ENCODE data around the gene KCTD1.
A peak's percentile ranks its signal among the peaks of the same experiment; 100 is the strongest.

- TF ChIP-seq, protein P1, sequence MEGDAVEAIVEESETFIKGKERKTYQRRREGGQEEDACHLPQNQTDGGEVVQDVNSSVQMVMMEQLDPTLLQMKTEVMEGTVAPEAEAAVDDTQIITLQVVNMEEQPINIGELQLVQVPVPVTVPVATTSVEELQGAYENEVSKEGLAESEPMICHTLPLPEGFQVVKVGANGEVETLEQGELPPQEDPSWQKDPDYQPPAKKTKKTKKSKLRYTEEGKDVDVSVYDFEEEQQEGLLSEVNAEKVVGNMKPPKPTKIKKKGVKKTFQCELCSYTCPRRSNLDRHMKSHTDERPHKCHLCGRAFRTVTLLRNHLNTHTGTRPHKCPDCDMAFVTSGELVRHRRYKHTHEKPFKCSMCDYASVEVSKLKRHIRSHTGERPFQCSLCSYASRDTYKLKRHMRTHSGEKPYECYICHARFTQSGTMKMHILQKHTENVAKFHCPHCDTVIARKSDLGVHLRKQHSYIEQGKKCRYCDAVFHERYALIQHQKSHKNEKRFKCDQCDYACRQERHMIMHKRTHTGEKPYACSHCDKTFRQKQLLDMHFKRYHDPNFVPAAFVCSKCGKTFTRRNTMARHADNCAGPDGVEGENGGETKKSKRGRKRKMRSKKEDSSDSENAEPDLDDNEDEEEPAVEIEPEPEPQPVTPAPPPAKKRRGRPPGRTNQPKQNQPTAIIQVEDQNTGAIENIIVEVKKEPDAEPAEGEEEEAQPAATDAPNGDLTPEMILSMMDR (IDR thresholded peaks at IDR 0.05; ENCODE audit: control extremely low read depth in 1 of 3, insufficient read depth in 1 of 3, low read depth in 1 of 3, low read length in 3 of 3), result peak in 2 of 3 experiments; percentile 3 to 7; a peak in 2 of 4 replicates
- no peak for TF ChIP-seq EZH2 (IDR thresholded peaks at IDR 0.05; ENCODE audit: low read depth, low read length, severe bottlenecking)
- no peak for TF ChIP-seq SP1 (IDR thresholded peaks at IDR 0.05; ENCODE audit: low read depth, low read length)
- TF ChIP-seq JUN (IDR thresholded peaks at IDR 0.05; ENCODE audit: low read depth, low read length), result no peak
- TF ChIP-seq EP300 (IDR thresholded peaks at IDR 0.05; ENCODE audit: borderline replicate concordance in 1 of 2, low read depth in 2 of 2, low read length in 2 of 2), result no peak
- no peak for TF ChIP-seq POLR2A (IDR thresholded peaks at IDR 0.05; ENCODE audit: control extremely low read depth in 1 of 2, low read depth in 2 of 2, low read length in 2 of 2)
- TF ChIP-seq TBP (IDR thresholded peaks at IDR 0.05; ENCODE audit: low read depth, low read length), result no peak
- TF ChIP-seq TAF1 (IDR thresholded peaks at IDR 0.05; ENCODE audit: low read depth, low read length), result no peak
- no peak for TF ChIP-seq MAX (IDR thresholded peaks at IDR 0.05)
- no peak for TF ChIP-seq CHD2 (IDR thresholded peaks at IDR 0.05; ENCODE audit: low read length)
Measured at GRCh38 chr18:26432651-26433424, 115.5 kb downstream of the KCTD1 start.

Data from H1 (cell line).